Right atrium auricular region (tissue), 2 donors: ENCODE data around the gene ASIC2. TPM values are rescaled to one million over a fixed set of nuclear protein-coding genes. Genes with fewer than 3 reads are reported as not detected.

Experiments
- DNase-seq: peaks from one replicate; pipeline ENCODE4 v3.0.0-alpha.2; 2019; ENCODE audit warnings: low spot score
- H3K27ac ChIP-seq, 2 donors: fragments of 200-600 bp; sonication (generic); 1 replicate in 1 of 2; 2 replicates in 1 of 2; pipeline ENCODE4 v1.5.1; 2016 to 2019
- H3K27me3 ChIP-seq, 2 donors: fragments of 200-600 bp; sonication (generic); one replicate each; pipeline versions ENCODE4 v1.5.1 to v1.6.0; 2017 to 2019
- H3K36me3 ChIP-seq: fragments of 200-600 bp; sonication (generic); one replicate; pipeline ENCODE4 v1.5.1; 2016
- H3K4me1 ChIP-seq, 2 donors: fragments of 200-600 bp; sonication (generic); one replicate each; pipeline versions ENCODE4 v1.5.1 to v1.6.0; 2017 to 2019
- H3K4me3 ChIP-seq, 2 donors: fragments of 200-600 bp; sonication (generic); 1 replicate in 1 of 2; 2 replicates in 1 of 2; pipeline ENCODE4 v1.5.1; 2017 to 2019; ENCODE audit warnings: mild to moderate bottlenecking in 1 of 2, moderate library complexity in 1 of 2
- H3K9me3 ChIP-seq, 2 donors: fragments of 200-600 bp; sonication (generic); one replicate each; pipeline ENCODE4 v1.5.1; 2019
- CTCF ChIP-seq, 2 donors: fragments of 200-600 bp; sonication (generic); IDR thresholded peaks; one replicate each; pipeline ENCODE4 v1.5.1; 2019; ENCODE audit warnings: antibody characterized with exemption in 2 of 2
- total RNA-seq, 2 donors: library from RNA; depleted of rRNA; stranded (reverse); fragments of >200 nt; gene quantifications; one replicate each; pipeline ENCODE4 v1.1.0, GENCODE V29; 2016

The ASIC2 gene
- total RNA-seq, 2 donors from 2014 or later: 0.75 TPM; not detected in 1

DNA sequence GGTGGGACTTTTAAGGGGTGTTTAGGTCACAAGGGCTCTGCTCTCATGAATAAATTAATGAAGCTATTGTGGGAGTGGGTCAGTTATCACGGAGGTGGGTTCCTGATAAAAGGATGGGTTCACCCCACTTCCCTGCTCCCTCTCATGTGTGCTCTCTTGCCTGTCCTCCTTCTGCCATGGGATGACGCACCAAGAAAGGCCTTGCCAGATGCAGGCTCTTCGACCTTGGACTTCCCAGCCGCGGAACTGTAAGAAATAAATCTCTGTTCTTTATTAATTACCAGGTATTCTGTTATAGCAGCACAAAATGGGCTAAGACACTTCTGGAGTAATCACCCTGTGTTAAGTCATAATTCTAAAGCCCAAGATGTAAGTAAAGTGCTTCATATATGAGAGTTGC, 141.5 kb downstream of the ASIC2 start:
- no peak for TF ChIP-seq CTCF (IDR thresholded peaks at IDR 0.05)

GRCh38 chr17:33145941-33146340, 147.2 kb downstream of the ASIC2 start:
- Histone ChIP-seq H3K27ac (no peak overlapping the region), H3K27me3 (no peaks in the 10 kb centered on the region), H3K36me3 (no peaks in the 10 kb centered on the region), H3K4me3 (no peak overlapping the region), H3K9me3 (no peaks in the 10 kb centered on the region), H3K4me1 (no peaks in the 10 kb centered on the region)
- DNase-seq: no peak
- TF ChIP-seq CTCF (IDR thresholded peaks at IDR 0.05): no peak

More for the DNA sequence above, 141.5 kb downstream of the ASIC2 start:
- H3K4me1 ChIP-seq: no peaks in the 10 kb centered on the region
- H3K9me3 ChIP-seq: no peaks in the 10 kb centered on the region
- DNase-seq: no peak
- H3K36me3 ChIP-seq: no peaks in the 10 kb centered on the region
- H3K4me3 ChIP-seq: no peak overlapping the region
- no peak overlapping the region for H3K27ac ChIP-seq
- H3K27me3 ChIP-seq: no peaks in the 10 kb centered on the region

- Histone ChIP-seq H3K4me1 (no peaks in the 10 kb centered on the region), H3K9me3 (no peaks in the 10 kb centered on the region), H3K27me3 (no peaks in the 10 kb centered on the region), H3K27ac (no peak overlapping the region), H3K36me3 (no peaks in the 10 kb centered on the region), H3K4me3 (no peak overlapping the region)
- no peak for TF ChIP-seq CTCF (IDR thresholded peaks at IDR 0.05)
- no peak for DNase-seq
Measured at GRCh38 chr17:33144837-33145236, 148.3 kb downstream of the ASIC2 start.

DNA sequence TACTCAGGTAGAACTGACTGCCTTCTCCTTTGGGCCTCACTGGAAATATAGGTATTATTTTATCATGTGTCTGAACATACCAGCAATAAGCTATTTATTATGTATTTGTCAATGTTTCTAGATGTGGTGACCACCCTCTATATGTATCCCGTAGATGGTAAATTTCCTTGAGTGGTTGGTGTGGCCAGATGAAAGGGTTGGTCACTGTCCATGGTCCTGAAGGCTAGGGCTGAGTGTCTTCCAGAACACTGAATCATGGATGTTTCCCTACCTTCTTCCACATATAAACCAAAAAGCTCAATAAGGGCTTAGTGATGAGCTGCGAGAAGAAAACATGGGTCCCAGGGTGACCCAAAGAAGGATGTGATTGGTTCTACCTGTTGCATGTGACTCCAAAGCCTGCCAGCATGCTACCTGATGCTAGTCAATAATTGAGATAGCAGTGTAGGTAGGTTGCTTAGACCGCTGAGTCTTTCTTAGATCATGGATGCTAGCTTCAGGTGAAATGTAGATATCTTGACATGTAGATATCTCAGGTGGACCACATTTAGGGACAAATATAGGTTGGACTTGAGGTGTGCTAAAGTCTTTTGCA, 150.3 kb downstream of the ASIC2 start:
- no peak for TF ChIP-seq CTCF (IDR thresholded peaks at IDR 0.05)
- no peaks in the 10 kb centered on the region for H3K27me3 ChIP-seq

GRCh38 chr17:33140413-33141099, 152.5 kb downstream of the ASIC2 start:
- no peaks in the 10 kb centered on the region for H3K9me3 ChIP-seq
- H3K27me3 ChIP-seq: no peaks in the 10 kb centered on the region
- H3K27ac ChIP-seq: no peak overlapping the region
- no peaks in the 10 kb centered on the region for H3K36me3 ChIP-seq
- no peak for TF ChIP-seq CTCF (IDR thresholded peaks at IDR 0.05)
- DNase-seq: no peak
- no peaks in the 10 kb centered on the region for H3K4me1 ChIP-seq
- H3K4me3 ChIP-seq: no peak overlapping the region

More for the DNA sequence above, 150.3 kb downstream of the ASIC2 start:
- no peak overlapping the region for H3K27ac ChIP-seq
- no peaks in the 10 kb centered on the region for H3K9me3 ChIP-seq
- H3K4me3 ChIP-seq: no peak overlapping the region
- H3K4me1 ChIP-seq: no peaks in the 10 kb centered on the region
- no peaks in the 10 kb centered on the region for H3K36me3 ChIP-seq
- DNase-seq: no peak
